Endothelial cell of umbilical vein (primary cell): ENCODE measurements around the gene SERPINB4. TPM values are rescaled to one million over a fixed set of nuclear protein-coding genes. Genes with fewer than 3 reads are reported as not detected.

ENCODE experiments used
- BruUV-seq: library from RNA; stranded (reverse); fragments of 400-500 nt; replicated peaks from 2 replicates; lab custom pipeline; 2021; lab: Mats Ljungman, UMichigan
- CTCF ChIA-PET: fragments of 300-600, 350-600 bp; sonication (Branson Sonifier 250); formaldehyde crosslinking; loops from one replicate; lab custom pipeline; 2021; ENCODE audit warnings: antibody characterized with exemption, inconsistent platforms; lab: Charles Lee
- POLR2A ChIA-PET: fragments of 300-600, 350-600 bp; sonication (Branson Sonifier 250); formaldehyde crosslinking; loops from one replicate; lab custom pipeline; 2021; ENCODE audit warnings: antibody characterized with exemption, inconsistent platforms; lab: Charles Lee
- DNase-seq: peaks from one replicate; pipeline ENCODE4 v3.0.0-alpha.2; 2011; ENCODE audit warnings: low read depth, low spot score
- FAIRE-seq: peaks from 2 replicates; lab custom pipeline; 2011; peaks lifted over from hg19 to GRCh38; lab: Jason Lieb, UNC
- H2AFZ ChIP-seq: 2 replicates; pipeline ENCODE4 v1.6.0; 2012; ENCODE audit warnings: low read depth, low read length, control low read depth, inconsistent platforms
- H3K27ac ChIP-seq: 2 replicates; pipeline ENCODE4 v1.5.1; 2011; ENCODE audit warnings: low read depth, mild to moderate bottlenecking, control low read depth, low read length, moderate library complexity; ENCODE audit not compliant: insufficient read depth
- H3K27me3 ChIP-seq, 2 experiments: 2 replicates each; pipeline versions ENCODE4 v1.6.0 to v1.6.1; 2011; ENCODE audit warnings: low read length in 2 of 2, mixed read lengths in 1 of 2; ENCODE audit not compliant: control insufficient read depth in 2 of 2, insufficient read depth in 2 of 2
- H3K36me3 ChIP-seq, 2 experiments: 2 replicates in 1 of 2; 3 replicates in 1 of 2; pipeline ENCODE4 v1.5.1; 2011; ENCODE audit warnings: low read length in 2 of 2, mild to moderate bottlenecking in 1 of 2, moderate library complexity in 1 of 2; ENCODE audit not compliant: control insufficient read depth in 2 of 2, insufficient read depth in 2 of 2; ENCODE audit errors: extremely low read depth in 1 of 2
- H3K4me1 ChIP-seq: 3 replicates; pipeline ENCODE4 v1.5.1; 2011; ENCODE audit warnings: mild to moderate bottlenecking, low read length; ENCODE audit not compliant: control insufficient read depth, insufficient read depth; ENCODE audit errors: extremely low read depth
- H3K4me2 ChIP-seq: 2 replicates; pipeline ENCODE4 v1.6.1; 2011; ENCODE audit warnings: low read length, control low read depth, mixed read lengths; ENCODE audit not compliant: insufficient read depth
- H3K4me3 ChIP-seq, 3 experiments: fragments of 200-600 bp in 1 of 3; sonication (generic), shearing (Covaris generic) in 1 of 3; replicated peaks in 1 of 3; 2 replicates each; pipeline ENCODE4 v1.5.1; 2011 to 2016; ENCODE audit warnings: control low read depth in 3 of 3, low read length in 3 of 3, mild to moderate bottlenecking in 2 of 3, inconsistent platforms in 1 of 3, low read depth in 1 of 3, moderate library complexity in 1 of 3; ENCODE audit not compliant: insufficient read depth in 1 of 3
- H3K79me2 ChIP-seq: 2 replicates; pipeline ENCODE4 v1.6.0; 2012; ENCODE audit warnings: low read length, inconsistent platforms; ENCODE audit not compliant: control insufficient read depth, insufficient read depth
- H3K9ac ChIP-seq: replicated peaks from 2 replicates; pipeline ENCODE3; 2011; ENCODE audit warnings: low read length, control low read depth; ENCODE audit not compliant: insufficient read depth; ENCODE audit errors: extremely low read depth
- H3K9me1 ChIP-seq: replicated peaks from 3 replicates; pipeline ENCODE4 v1.6.0; 2011; ENCODE audit warnings: mild to moderate bottlenecking, low read length; ENCODE audit not compliant: control insufficient read depth, insufficient read depth; ENCODE audit errors: extremely low read depth
- H3K9me3 ChIP-seq: replicated peaks from 2 replicates; pipeline ENCODE4 v1.5.1; 2012; ENCODE audit warnings: low read length, inconsistent platforms; ENCODE audit not compliant: control insufficient read depth, insufficient read depth
- H4K20me1 ChIP-seq: replicated peaks from 2 replicates; pipeline ENCODE3; 2011; ENCODE audit warnings: mild to moderate bottlenecking, low read length; ENCODE audit not compliant: control insufficient read depth, insufficient read depth; ENCODE audit errors: extremely low read depth
- CTCF ChIP-seq, 2 donors: IDR thresholded peaks; 1 replicate in 1 of 2; 2 replicates in 1 of 2; pipeline ENCODE4 v1.5.1; 2011; ENCODE audit warnings: low read length in 2 of 2, mild to moderate bottlenecking in 2 of 2, moderate library complexity in 2 of 2, control low read depth in 1 of 2, inconsistent platforms in 1 of 2, low read depth in 1 of 2; ENCODE audit not compliant: insufficient read depth in 1 of 2; ENCODE audit errors: extremely low read depth in 1 of 2
- EZH2 ChIP-seq: IDR thresholded peaks from 2 replicates; pipeline ENCODE4 v1.6.1; 2012; ENCODE audit warnings: borderline replicate concordance, low read depth, mild to moderate bottlenecking, moderate library complexity, low read length, inconsistent platforms; ENCODE audit not compliant: severe bottlenecking
- FOS ChIP-seq: IDR thresholded peaks from 2 replicates; pipeline ENCODE4 v1.6.1; 2011; ENCODE audit warnings: mild to moderate bottlenecking, low read length, moderate library complexity, borderline replicate concordance; ENCODE audit not compliant: insufficient read depth
- GATA2 ChIP-seq: IDR thresholded peaks from 2 replicates; pipeline ENCODE4 v1.7.0; 2011; ENCODE audit warnings: low read depth, mild to moderate bottlenecking, moderate library complexity, mixed read lengths, low read length; ENCODE audit not compliant: insufficient read length, insufficient read depth
- JUN ChIP-seq: IDR thresholded peaks from 2 replicates; pipeline ENCODE4 v1.6.1; 2011; ENCODE audit warnings: borderline replicate concordance, low read depth; ENCODE audit not compliant: insufficient read length, insufficient read depth
- MAX ChIP-seq: IDR thresholded peaks from 2 replicates; pipeline ENCODE4 v1.6.1; 2011; ENCODE audit not compliant: insufficient read depth, insufficient read length
- MYC ChIP-seq: IDR thresholded peaks from one replicate; pipeline ENCODE4 v1.6.1; 2011; ENCODE audit warnings: mild to moderate bottlenecking, low read depth, low read length
- POLR2A ChIP-seq: IDR thresholded peaks from 2 replicates; pipeline ENCODE4 v1.6.1; 2012; ENCODE audit warnings: low read depth, mild to moderate bottlenecking, control low read depth, low read length
- POLR2AphosphoS5 ChIP-seq: IDR thresholded peaks from 2 replicates; pipeline ENCODE4 v1.6.1; 2012; ENCODE audit warnings: low read depth, mild to moderate bottlenecking, control low read depth, low read length, moderate library complexity; ENCODE audit not compliant: insufficient read depth
- dilution Hi-C: fragments of 300-500 bp; cut with MboI; formaldehyde crosslinking; loops from one replicate; pipeline ENCODE4 v1.15.0; 2019; ENCODE audit warnings: low sequenced_read_pairs; ENCODE audit not compliant: extremely low pct_ligation_motif_present
- intact Hi-C: fragments of 100-400 bp; cut with micrococcal nuclease; formaldehyde crosslinking; loops from one replicate; pipeline ENCODE4 v1.10.0; 2022
- polyA plus RNA-seq, 4 experiments: library from polyadenylated mRNA; depleted of rRNA in 3 of 4; stranded (reverse) in 3 of 4; unstranded in 1 of 4; fragments of >200 nt; gene quantifications; 2 replicates each; pipeline versions ENCODE4 v1.2.1 to v1.2.3, GENCODE V29; 2011 to 2012; ENCODE audit warnings: missing spikeins in 1 of 4
- total RNA-seq: library from RNA; stranded (reverse); gene quantifications from 2 replicates; pipeline ENCODE4 v1.2.3, GENCODE V29; 2021

SERPINB4 gene
- total and polyA plus RNA-seq, 2 donors (not counting 3 experiments of a cell fraction or from before 2014, with no cell fraction given): not detected

- Histone ChIP-seq H3K4me2 (no peak overlapping the region), H3K36me3 (no peaks in the 10 kb centered on the region), H3K4me3 (no peak overlapping the region), H3K9me1 (no peaks in the 10 kb centered on the region), H3K9ac (no peak overlapping the region), H4K20me1 (no peaks in the 10 kb centered on the region), H2AFZ (no peak overlapping the region), H3K27ac (no peak overlapping the region), H3K4me1 (no peaks in the 10 kb centered on the region), H3K79me2 (no peaks in the 10 kb centered on the region), H3K27me3 (no peaks in the 10 kb centered on the region), H3K9me3 (no peaks in the 10 kb centered on the region)
- POLR2A ChIA-PET: no interaction called here
- TF ChIP-seq JUN: no peak
- no peak for DNase-seq
- no peak for FAIRE-seq
- intact Hi-C loops (no loop called here), dilution Hi-C loops (no loop called here)
- CTCF ChIA-PET: no interaction called here
- BruUV-seq: no TSS peak
These were observed 39.8 kb upstream of the SERPINB4 start for GRCh38 chr18:63683890-63684289.

- Histone ChIP-seq H3K27ac (no peak overlapping the region), H3K9ac (no peak overlapping the region), H3K9me3 (no peaks in the 10 kb centered on the region), H3K4me2 (no peak overlapping the region), H3K79me2 (no peaks in the 10 kb centered on the region), H2AFZ (no peak overlapping the region), H3K4me3 (no peak overlapping the region), H3K36me3 (no peaks in the 10 kb centered on the region), H4K20me1 (no peaks in the 10 kb centered on the region), H3K9me1 (no peaks in the 10 kb centered on the region), H3K27me3 (no peaks in the 10 kb centered on the region), H3K4me1 (no peaks in the 10 kb centered on the region)
- dilution Hi-C loops: no loop called here
- TF ChIP-seq JUN: no peak
- TF ChIP-seq CTCF (IDR thresholded peaks at IDR 0.05; ENCODE audit: extremely low read depth in 1 of 2, insufficient read depth in 1 of 2, low read depth in 1 of 2, low read length in 2 of 2): no peak
- TF ChIP-seq GATA2: no peak
- no peak for TF ChIP-seq MAX
- no peak for TF ChIP-seq FOS
- TF ChIP-seq MYC: no peak
- no peak for TF ChIP-seq POLR2AphosphoS5
- TF ChIP-seq EZH2: no peak
- no peak for TF ChIP-seq POLR2A
- ChIA-PET POLR2A (no interaction called here), CTCF (no interaction called here)
- intact Hi-C loops: no loop called here
- BruUV-seq: no TSS peak
- FAIRE-seq (no peak), DNase-seq (no peak)
These were observed 39.1 kb upstream of the SERPINB4 start for GRCh38 chr18:63683152-63683551.
